Adrenal gland (tissue), 12 donors: Measurements from ENCODE around the gene BLCAP. TPM values are rescaled to one million over a fixed set of nuclear protein-coding genes. Genes with fewer than 3 reads are reported as not detected.

ENCODE experiments used
- DNase-seq, 7 donors: peaks; one replicate each; pipeline ENCODE4 v3.0.0-alpha.2; 2019 to 2020
- H3K27ac ChIP-seq, 5 donors: fragments of 200-600 bp; sonication (generic) in 4 of 5; 1 replicate in 3 of 5; 2 replicates in 2 of 5; pipeline versions ENCODE4 v1.5.1 to v1.8.0; 2016 to 2020; ENCODE audit warnings: mild to moderate bottlenecking in 1 of 5
- H3K27me3 ChIP-seq: fragments of 200-600 bp; 2 replicates; pipeline ENCODE4 v1.8.0; 2021
- H3K36me3 ChIP-seq, 2 donors: fragments of 200-600 bp; replicated peaks in 1 of 2; 1 replicate in 1 of 2; 2 replicates in 1 of 2; pipeline versions ENCODE4 v1.5.1 to v1.8.0; 2018 to 2022
- H3K4me1 ChIP-seq, 2 donors: fragments of 200-600 bp; replicated peaks in 1 of 2; 1 replicate in 1 of 2; 2 replicates in 1 of 2; pipeline versions ENCODE4 v1.5.1 to v1.8.0; 2018 to 2021
- H3K4me3 ChIP-seq, 4 donors: fragments of 200-600 bp; sonication (generic) in 3 of 4; one replicate each; pipeline ENCODE4 v1.5.1; 2016 to 2018
- H3K9me3 ChIP-seq, 3 donors: fragments of 200-600 bp; sonication (generic) in 1 of 3; replicated peaks in 1 of 3; 1 replicate in 2 of 3; 2 replicates in 1 of 3; pipeline versions ENCODE4 v1.5.1 to v1.8.0; 2016 to 2021
- POLR2A ChIP-seq, 2 donors: fragments of 450-650 bp; IDR thresholded peaks; one replicate each; pipeline ENCODE4 v1.6.1; 2017; ENCODE audit warnings: antibody characterized with exemption in 2 of 2, mild to moderate bottlenecking in 2 of 2, moderate library complexity in 1 of 2
- WGBS, 4 donors: extraction: QIAGEN DNeasy Blood & Tissue Kit in 2 of 4; methylation state at CpG; one replicate each; pipeline versions ENCODE4 v1.1.5 to v1.1.7; 2013 to 2017; 5-methylcytosine and 5-hydroxymethylcytosine counted together
- intact Hi-C, 2 donors: fragments of 100-400 bp; cut with DNase I; formaldehyde crosslinking; loops; one replicate each; pipeline versions ENCODE4 v1.14.1 to v1.15.0; 2022 to 2023
- polyA plus RNA-seq, 3 donors: library from polyadenylated mRNA; stranded (reverse); fragments of 200-250 nt in 2 of 3; fragments of 350-450 nt in 1 of 3; fragmentation: Illumina TruSeq in 1 of 3; extraction: RNeasy Lipid Tissue Mini Kit (QIAGEN cat#74804) in 1 of 3; gene quantifications; one replicate each; pipeline ENCODE4 v1.2.3, GENCODE V29; 2013 to 2014
- total RNA-seq, 9 donors: library from RNA; depleted of rRNA in 4 of 9; stranded (reverse); fragments of >200 nt in 4 of 9; fragments of 120-200 nt in 1 of 9; fragmentation: NEBNext Ultra II Directional in 1 of 9; extraction: Animal tissue kit (Norgen Biotek cat#: 25700) in 1 of 9; gene quantifications; one replicate each; pipeline versions ENCODE4 v1.1.0 to v1.2.4, GENCODE V29; 2013 to 2023
- TF ChIP-seq, protein P1 (sequence below), 6 experiments: fragments of 450-650 bp in 4 of 6; fragments of 200-600 bp in 2 of 6; sonication (generic) in 1 of 6; IDR thresholded peaks; 1 replicate in 5 of 6; 2 replicates in 1 of 6; pipeline versions ENCODE4 v1.5.1 to v1.8.0; 2016 to 2021; ENCODE audit warnings: antibody characterized with exemption in 6 of 6, mild to moderate bottlenecking in 2 of 6, moderate library complexity in 1 of 6
- donor health status: healthy with polysubstance abuse.
- donor health status: Bipolar disorder and iron deficiency.
- donor health status: DM: yes; HTN: yes; CAD: no.
- donor health status: DM: no; HTN: no; CAD: no.
- donor health status: DM: no; HTN: no; CAD: no.
- donor health status: DM: yes; HTN: yes; CAD: no.

Gene BLCAP
- total and polyA plus RNA-seq, 12 donors: 50.2 to 105 (median 68.4) TPM

DNA sequence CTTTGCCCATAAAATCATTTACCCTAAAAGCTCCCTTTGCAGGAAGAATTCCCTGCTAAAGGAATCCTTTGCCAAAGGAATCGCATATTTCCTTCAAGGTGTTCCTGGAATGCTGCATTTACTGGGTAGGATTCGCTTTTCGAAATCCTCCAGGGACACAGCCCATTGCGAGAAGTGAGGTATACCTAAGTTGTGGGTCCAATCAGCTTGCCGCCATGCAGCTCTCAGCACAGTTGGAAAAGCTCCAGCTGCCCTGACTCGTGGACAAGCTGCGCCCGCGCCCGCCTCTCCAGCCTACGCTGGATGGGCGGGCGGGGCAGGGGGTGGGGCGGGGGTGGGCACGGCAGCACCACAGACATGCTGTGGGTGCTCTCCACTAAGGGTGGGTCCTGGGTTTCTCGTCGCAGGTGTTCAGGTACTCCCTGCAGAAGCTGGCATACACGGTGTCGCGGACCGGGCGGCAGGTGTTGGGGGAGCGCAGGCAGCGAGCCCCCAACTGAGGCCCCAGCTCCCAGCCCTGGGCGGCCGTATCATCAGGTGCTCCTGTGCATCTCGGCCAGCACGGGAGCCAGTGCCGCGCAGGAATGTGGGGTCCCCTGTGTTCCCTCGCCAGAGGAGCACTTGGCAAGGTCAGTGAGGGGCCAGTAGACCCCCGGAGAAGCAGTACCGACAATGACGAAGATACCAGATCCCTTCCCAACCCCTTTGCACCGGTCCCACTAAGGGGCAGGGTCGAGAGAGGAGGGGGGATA, 5.2 kb downstream of the BLCAP start:
- Histone ChIP-seq H3K27me3 (no peaks in the 10 kb centered on the region), H3K4me3 (no peak overlapping the region), H3K27ac (no peak overlapping the region), H3K36me3 (peaks cover 0 to 15% of the 10 kb centered on the region in 2 donors), H3K9me3 (no peaks in the 10 kb centered on the region), H3K4me1 (peaks cover 10 to 43% of the 10 kb centered on the region in 2 donors)
- peak in 3 of 7 donors; percentile 14 to 77 (median 58) for DNase-seq
- 73 to 93% (median 85%) methylated on average over 5 to 36 of the region's 36 CpGs for WGBS, 4 donors
- intact Hi-C loops: loop anchor here in 1 of 2 donors (10.0 kb wide), 1 partner anchor 118 kb away; no protein-coding TSS in a partner anchor
- TF ChIP-seq, protein P1, sequence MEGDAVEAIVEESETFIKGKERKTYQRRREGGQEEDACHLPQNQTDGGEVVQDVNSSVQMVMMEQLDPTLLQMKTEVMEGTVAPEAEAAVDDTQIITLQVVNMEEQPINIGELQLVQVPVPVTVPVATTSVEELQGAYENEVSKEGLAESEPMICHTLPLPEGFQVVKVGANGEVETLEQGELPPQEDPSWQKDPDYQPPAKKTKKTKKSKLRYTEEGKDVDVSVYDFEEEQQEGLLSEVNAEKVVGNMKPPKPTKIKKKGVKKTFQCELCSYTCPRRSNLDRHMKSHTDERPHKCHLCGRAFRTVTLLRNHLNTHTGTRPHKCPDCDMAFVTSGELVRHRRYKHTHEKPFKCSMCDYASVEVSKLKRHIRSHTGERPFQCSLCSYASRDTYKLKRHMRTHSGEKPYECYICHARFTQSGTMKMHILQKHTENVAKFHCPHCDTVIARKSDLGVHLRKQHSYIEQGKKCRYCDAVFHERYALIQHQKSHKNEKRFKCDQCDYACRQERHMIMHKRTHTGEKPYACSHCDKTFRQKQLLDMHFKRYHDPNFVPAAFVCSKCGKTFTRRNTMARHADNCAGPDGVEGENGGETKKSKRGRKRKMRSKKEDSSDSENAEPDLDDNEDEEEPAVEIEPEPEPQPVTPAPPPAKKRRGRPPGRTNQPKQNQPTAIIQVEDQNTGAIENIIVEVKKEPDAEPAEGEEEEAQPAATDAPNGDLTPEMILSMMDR (IDR thresholded peaks at IDR 0.05): no peak
- no peak for TF ChIP-seq POLR2A (IDR thresholded peaks at IDR 0.05)

DNA sequence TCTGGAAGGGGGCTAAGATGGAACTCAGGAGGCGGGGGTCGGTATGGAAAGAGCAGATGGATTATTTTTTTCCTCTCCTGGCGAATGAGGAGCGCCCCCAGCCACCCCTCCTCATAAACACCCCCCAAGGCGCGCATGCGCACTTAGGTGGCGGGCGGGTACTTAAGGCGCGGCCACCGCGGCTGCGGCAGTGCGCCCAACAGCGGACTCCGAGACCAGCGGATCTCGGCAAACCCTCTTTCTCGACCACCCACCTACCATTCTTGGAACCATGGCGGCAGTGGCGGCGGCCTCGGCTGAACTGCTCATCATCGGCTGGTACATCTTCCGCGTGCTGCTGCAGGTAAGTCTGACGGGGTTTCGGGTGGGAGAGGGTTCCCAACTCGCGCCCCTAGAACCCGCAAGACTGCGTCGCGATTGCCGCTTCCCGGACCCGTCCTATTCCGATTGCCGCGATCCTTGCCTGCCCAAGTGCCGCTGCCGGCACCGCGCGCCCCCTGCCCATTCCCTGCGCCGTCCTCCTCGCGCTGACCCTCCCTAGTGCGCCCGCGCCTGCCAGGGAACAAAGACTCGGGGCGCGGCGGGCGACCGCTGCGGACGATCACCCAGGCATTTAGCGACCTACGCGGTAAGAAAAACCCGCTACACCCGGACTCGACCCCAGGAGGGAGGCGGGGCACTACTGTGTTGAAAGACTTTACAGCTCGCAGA, 6.5 kb downstream of the BLCAP start, which contains the start of gene NNAT:
Gene NNAT (plus strand): TSS at position 190 of the 711 bp plus-strand sequence. CDS start 82 bp downstream, at position 272.
- peak in 2 of 7 donors; percentile 11 to 54 for DNase-seq
- intact Hi-C loops: loop anchor here in 1 of 2 donors (10.0 kb wide), 1 partner anchor 116 kb away; no protein-coding TSS in a partner anchor

DNA sequence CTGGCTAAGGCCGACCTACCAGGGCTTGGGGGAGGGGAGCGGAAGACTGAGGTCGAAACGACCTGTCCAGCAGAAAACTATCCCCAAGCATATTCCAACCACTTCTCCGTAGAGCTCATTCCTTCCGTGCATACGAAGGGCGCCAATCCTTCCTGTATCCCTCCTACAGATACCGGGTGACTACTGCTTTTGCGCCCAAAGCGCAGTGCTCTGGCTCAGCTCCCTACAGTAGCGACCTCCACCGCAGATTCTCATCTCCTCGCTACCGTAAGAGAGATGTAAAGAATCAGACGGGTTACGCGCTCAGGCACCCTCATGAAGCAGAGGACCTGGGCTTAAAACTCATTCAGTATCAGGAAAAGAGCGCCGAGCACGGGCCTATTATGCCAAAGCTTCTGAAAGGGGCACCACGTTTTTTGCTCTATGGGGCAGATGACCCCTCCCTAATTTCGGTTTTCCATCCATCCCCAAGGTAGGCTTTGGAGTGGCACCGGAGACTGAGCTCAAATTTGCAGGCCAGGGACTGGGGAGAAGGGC, 7.2 kb downstream of the BLCAP start:
- Histone ChIP-seq H3K27me3 (no peaks in the 10 kb centered on the region), H3K27ac (no peak overlapping the region), H3K36me3 (peaks cover 0 to 17% of the 10 kb centered on the region in 2 donors), H3K4me3 (no peak overlapping the region), H3K4me1 (peaks cover 0 to 40% of the 10 kb centered on the region in 2 donors), H3K9me3 (no peaks in the 10 kb centered on the region)
- DNase-seq: no peak
- WGBS, 4 donors: 88 to 93% (median 89%) methylated on average over 22 to 24 of the region's 24 CpGs
- intact Hi-C loops: loop anchor here in 1 of 2 donors (10.0 kb wide), 1 partner anchor 116 kb away; no protein-coding TSS in a partner anchor
- no peak for TF ChIP-seq POLR2A (IDR thresholded peaks at IDR 0.05)
- TF ChIP-seq, protein P1 (IDR thresholded peaks at IDR 0.05): no peak

More for the DNA sequence above, 6.5 kb downstream of the BLCAP start, which contains the start of gene NNAT:
- peak in 1 of 2 donors; percentile 21 for TF ChIP-seq POLR2A (IDR thresholded peaks at IDR 0.05)
- TF ChIP-seq, protein P1 (IDR thresholded peaks at IDR 0.05): no peak
- 72 to 86% (median 78%) methylated on average over 60 to 69 of the region's 69 CpGs for WGBS, 4 donors
- Histone ChIP-seq H3K27ac (no peak within 1 kb of the TSS), H3K9me3 (no peaks in the 10 kb centered on the region), H3K36me3 (peaks cover 0 to 17% of the 10 kb centered on the region in 2 donors), H3K4me3 (no peak within 1 kb of the TSS), H3K4me1 (peaks cover 7 to 47% of the 10 kb centered on the region in 2 donors), H3K27me3 (no peaks in the 10 kb centered on the region)
